ENCODE data around the gene OXER1. TPM values are rescaled to one million over a fixed set of nuclear protein-coding genes. Genes with fewer than 3 reads are reported as not detected.

The OXER1 gene
- total and polyA plus RNA-seq, 2 of the 13 experiments (the other 11 are each of a cell fraction or from before 2014, with no cell fraction given): 8.0 to 9.0 TPM

GRCh38 chr2:42810971-42811811 lies 47.3 kb upstream of the OXER1 start (continued):
- TF ChIP-seq GPN1 (CRISPR knock-in tag; IDR thresholded peaks at IDR 0.05; ENCODE audit: borderline replicate concordance) (peak; percentile 55; the same call in 1 of the 2 replicates), ZNF552 (CRISPR knock-in tag; IDR thresholded peaks at IDR 0.05; ENCODE audit: borderline replicate concordance) (peak; percentile 45; the same call in 1 of the 2 replicates), XRCC5 (optimal IDR thresholded peaks at IDR 0.05; ENCODE audit: low read length) (no peak), ZNF484 (CRISPR knock-in tag; IDR thresholded peaks at IDR 0.05; ENCODE audit: borderline replicate concordance, low read depth) (no peak; the same call in 1 of the 2 replicates), NFATC3 (CRISPR knock-in tag; IDR thresholded peaks at IDR 0.05) (no peak), E2F2 (CRISPR knock-in tag; IDR thresholded peaks at IDR 0.05; ENCODE audit: borderline replicate concordance) (no peak), SAFB2 (CRISPR knock-in tag; IDR thresholded peaks at IDR 0.05; ENCODE audit: borderline replicate concordance, low read depth) (no peak), PRMT3 (CRISPR knock-in tag; IDR thresholded peaks at IDR 0.05; ENCODE audit: borderline replicate concordance, low read depth) (no peak), ZNF749 (CRISPR knock-in tag; IDR thresholded peaks at IDR 0.05; ENCODE audit: borderline replicate concordance) (no peak), THAP7 (CRISPR knock-in tag; IDR thresholded peaks at IDR 0.05) (0 out of 2 replicates have a peak, but pooled peaks have one; percentile 78), GTF3A (CRISPR knock-in tag; conservative IDR thresholded peaks at IDR 0.05) (no peak), SALL1 (CRISPR knock-in tag; IDR thresholded peaks at IDR 0.05) (no peak; the same call in 1 of the 2 replicates), ZNF878 (CRISPR knock-in tag; IDR thresholded peaks at IDR 0.05) (no peak), ZNF792 (CRISPR knock-in tag; IDR thresholded peaks at IDR 0.05) (0 out of 2 replicates have a peak, but pooled peaks have one; percentile 40), FOXO1 (CRISPR knock-in tag; IDR thresholded peaks at IDR 0.05) (no peak; the same call in 1 of the 2 replicates), PHF5A (CRISPR knock-in tag; IDR thresholded peaks at IDR 0.05; ENCODE audit: low read depth, unreplicated experiment) (peak; percentile 56), DDIT3 (CRISPR knock-in tag; IDR thresholded peaks at IDR 0.05) (no peak), EP300 (IDR thresholded peaks at IDR 0.05; ENCODE audit: low read depth in 2 of 2, low read length in 2 of 2) (no peak), EP300 (CRISPR knock-in tag; IDR thresholded peaks at IDR 0.05; ENCODE audit: borderline replicate concordance) (no peak), ISL2 (CRISPR knock-in tag; IDR thresholded peaks at IDR 0.05) (no peak), ZNF331 (CRISPR knock-in tag; IDR thresholded peaks at IDR 0.05) (peak; percentile 1; the same call in 1 of the 2 replicates), NCOA5 (CRISPR knock-in tag; IDR thresholded peaks at IDR 0.05) (no peak), ARID5B (CRISPR knock-in tag; IDR thresholded peaks at IDR 0.05) (no peak), ZBTB38 (CRISPR knock-in tag; IDR thresholded peaks at IDR 0.05) (no peak)
